NT2/D1 (cell line): ENCODE measurements around the gene ACAP2.
"Not testable (repeated sequence)": the region's sequence is repeated elsewhere in the genome, so short reads cannot be mapped to it uniquely, and the experiment has no call there.

Experiments
- DNase-seq: peaks from one replicate; pipeline ENCODE4 v3.0.0-alpha.2; 2011; ENCODE audit warnings: low read depth, low spot score
- H3K27me3 ChIP-seq: 2 replicates; pipeline ENCODE4 v1.6.0; 2011; ENCODE audit warnings: mild to moderate bottlenecking; ENCODE audit not compliant: insufficient read length, insufficient read depth
- H3K36me3 ChIP-seq: 2 replicates; pipeline ENCODE4 v1.6.1; 2011; ENCODE audit warnings: mild to moderate bottlenecking, low read length, mixed read lengths; ENCODE audit not compliant: insufficient read depth, insufficient read length
- H3K4me1 ChIP-seq: 2 replicates; pipeline ENCODE4 v1.5.1; 2011; ENCODE audit not compliant: insufficient read depth, insufficient read length
- H3K4me3 ChIP-seq: 2 replicates; pipeline ENCODE4 v1.5.1; 2011; ENCODE audit warnings: low read depth; ENCODE audit not compliant: insufficient read length
- H3K9ac ChIP-seq: 2 replicates; pipeline ENCODE4 v1.6.0; 2011; ENCODE audit warnings: low read depth; ENCODE audit not compliant: insufficient read length
- H3K9me3 ChIP-seq: 2 replicates; pipeline ENCODE4 v1.5.1; 2011; ENCODE audit warnings: mild to moderate bottlenecking, low read length; ENCODE audit not compliant: insufficient read depth
- SUZ12 ChIP-seq: IDR thresholded peaks from 2 replicates; pipeline ENCODE4 v1.6.1; 2011; ENCODE audit not compliant: insufficient read length, insufficient read depth; ENCODE audit errors: extremely low read depth
- YY1 ChIP-seq: IDR thresholded peaks from 2 replicates; pipeline ENCODE4 v1.6.1; 2011; ENCODE audit not compliant: insufficient read length, insufficient read depth
- ZNF274 ChIP-seq: IDR thresholded peaks from 2 replicates; pipeline ENCODE4 v1.6.1; 2011; ENCODE audit warnings: mild to moderate bottlenecking, low read depth, low read length

ACAP2 gene

DNA sequence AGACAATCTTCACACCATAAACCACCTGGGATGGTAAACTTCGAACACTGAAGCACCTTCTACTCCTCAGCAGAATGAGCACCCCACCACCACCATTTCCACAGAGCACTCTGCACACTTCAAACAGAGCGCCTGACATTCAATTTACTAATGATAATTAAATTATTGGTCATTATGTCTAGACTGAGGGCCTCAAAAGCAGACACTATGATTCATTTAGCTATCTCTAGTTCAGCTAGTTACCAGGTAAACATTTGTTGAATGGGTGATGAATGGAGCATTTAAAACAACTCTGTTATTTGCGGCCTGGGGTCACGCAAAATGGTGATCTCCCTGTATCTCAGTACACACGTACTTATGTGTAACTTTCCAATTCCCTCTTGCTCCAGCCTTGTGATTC, 40.9 kb downstream of the ACAP2 start:
- Histone ChIP-seq H3K27me3 (no peaks in the 10 kb centered on the region), H3K9ac (no peak overlapping the region), H3K36me3 (no peaks in the 10 kb centered on the region), H3K4me1 (no peaks in the 10 kb centered on the region), H3K4me3 (no peak overlapping the region), H3K9me3 (no peaks in the 10 kb centered on the region)
- no peak for DNase-seq
- no peak for TF ChIP-seq SUZ12
- no peak for TF ChIP-seq YY1
- no peak for TF ChIP-seq ZNF274

DNA sequence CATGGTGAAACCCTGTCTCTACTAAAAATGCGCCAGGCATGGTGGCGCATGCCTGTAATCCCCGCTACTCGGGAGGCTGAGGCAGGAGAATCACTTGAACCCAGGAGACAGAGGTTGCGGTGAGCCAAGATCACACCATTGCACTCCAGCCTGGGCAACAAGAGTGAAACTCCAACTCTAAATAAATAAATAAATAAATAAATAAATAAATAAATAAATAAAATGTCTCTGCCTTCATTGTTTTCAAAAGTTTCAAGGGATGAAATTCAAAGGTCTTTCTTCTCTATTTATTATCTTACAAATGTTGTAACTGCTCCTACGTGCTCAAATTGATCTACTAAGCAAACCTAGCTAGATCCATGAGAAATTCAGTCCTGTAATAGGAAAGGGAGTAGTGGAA, 44.4 kb downstream of the ACAP2 start:
- H3K4me1 ChIP-seq, DNase-seq, H3K9ac ChIP-seq, H3K4me3 ChIP-seq, H3K36me3 ChIP-seq, H3K27me3 ChIP-seq, H3K9me3 ChIP-seq: not testable (repeated sequence)

- H3K9ac ChIP-seq = no peak overlapping the region
- H3K27me3 ChIP-seq = no peaks in the 10 kb centered on the region
- H3K4me3 ChIP-seq = no peak overlapping the region
- no peaks in the 10 kb centered on the region for H3K9me3 ChIP-seq
- H3K4me1 ChIP-seq = no peaks in the 10 kb centered on the region
- TF ChIP-seq SUZ12 = no peak
- TF ChIP-seq ZNF274 = no peak
- no peaks in the 10 kb centered on the region for H3K36me3 ChIP-seq
- no peak for DNase-seq
Observed at GRCh38 chr3:195397524-195397923, 45.3 kb downstream of the ACAP2 start.

GRCh38 chr3:195395208-195395816, 47.5 kb downstream of the ACAP2 start:
- no peak for TF ChIP-seq SUZ12
- TF ChIP-seq ZNF274 = no peak
- no peak for TF ChIP-seq YY1
- Histone ChIP-seq H3K9ac (no peak overlapping the region), H3K4me3 (no peak overlapping the region), H3K4me1 (no peaks in the 10 kb centered on the region), H3K9me3 (no peaks in the 10 kb centered on the region), H3K27me3 (no peaks in the 10 kb centered on the region), H3K36me3 (no peaks in the 10 kb centered on the region)
- DNase-seq = no peak

DNA sequence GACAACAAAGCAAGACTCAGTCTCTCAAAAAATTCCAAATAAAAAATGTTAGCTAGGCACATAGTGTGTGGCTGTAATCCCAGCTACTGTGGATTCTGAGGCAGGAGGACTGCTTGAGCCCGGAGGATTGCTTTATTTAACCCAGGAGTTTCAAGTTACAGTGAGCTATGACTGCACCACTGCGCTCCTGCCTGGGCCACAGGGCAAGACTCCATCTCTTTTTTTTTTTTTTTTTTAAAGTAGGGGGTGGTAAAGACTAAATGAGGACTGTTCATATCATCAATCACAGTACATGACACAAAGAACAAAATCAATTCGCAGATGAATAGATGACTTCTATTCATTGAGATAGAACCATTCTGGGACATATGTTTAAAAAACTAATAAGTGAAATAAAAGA, 48.1 kb downstream of the ACAP2 start:
- Histone ChIP-seq H3K9me3 (no peaks in the 10 kb centered on the region), H3K4me1 (no peaks in the 10 kb centered on the region), H3K9ac (no peak overlapping the region), H3K4me3 (no peak overlapping the region), H3K36me3 (no peaks in the 10 kb centered on the region), H3K27me3 (no peaks in the 10 kb centered on the region)
- TF ChIP-seq SUZ12 (no peak), YY1 (no peak), ZNF274 (no peak)
- DNase-seq = no peak

DNA sequence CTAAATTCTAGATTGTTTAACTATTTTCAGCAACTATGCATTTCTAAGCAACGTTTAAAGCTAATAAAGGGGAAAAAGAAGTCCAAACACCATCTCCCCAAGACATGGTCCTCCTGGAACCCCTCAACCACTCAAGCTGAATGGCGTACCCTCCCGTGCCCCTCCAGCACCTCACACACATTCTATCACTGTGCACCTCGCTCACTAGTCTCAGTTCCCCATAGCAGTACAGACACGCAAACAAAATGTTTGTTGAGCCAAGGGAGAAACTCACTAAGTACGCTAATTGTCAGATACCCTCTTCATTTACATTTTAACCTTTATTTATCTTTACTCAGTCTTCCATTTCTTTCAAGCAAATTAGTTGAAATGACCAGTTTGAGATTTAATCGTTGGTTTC, 48.8 kb downstream of the ACAP2 start:
- TF ChIP-seq SUZ12 (no peak), YY1 (no peak), ZNF274 (no peak)
- Histone ChIP-seq H3K9ac (no peak overlapping the region), H3K9me3 (no peaks in the 10 kb centered on the region), H3K27me3 (no peaks in the 10 kb centered on the region), H3K36me3 (no peaks in the 10 kb centered on the region), H3K4me3 (no peak overlapping the region), H3K4me1 (no peaks in the 10 kb centered on the region)
- DNase-seq = no peak

DNA sequence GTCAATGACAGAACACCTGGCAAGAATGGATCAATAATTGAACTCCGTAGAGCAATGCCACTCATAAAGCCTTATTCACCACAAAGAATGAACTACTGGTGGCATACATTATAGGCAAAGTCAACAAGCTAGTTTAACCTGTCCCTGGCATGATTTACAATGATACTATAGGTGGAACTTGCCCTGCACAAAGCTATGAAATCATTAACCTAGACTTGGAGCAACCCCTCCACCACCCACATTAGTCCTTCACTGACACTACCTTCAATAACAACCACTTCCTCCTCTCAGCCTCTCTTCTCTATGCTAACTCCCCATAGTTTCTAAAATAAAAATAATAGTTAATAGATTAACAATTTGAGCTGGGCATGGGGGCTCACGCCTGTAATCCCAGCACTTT, 54.4 kb downstream of the ACAP2 start:
- Histone ChIP-seq H3K27me3 (no peaks in the 10 kb centered on the region), H3K4me1 (peaks cover 3% of the 10 kb centered on the region), H3K36me3 (no peaks in the 10 kb centered on the region), H3K9me3 (no peaks in the 10 kb centered on the region), H3K4me3 (no peak overlapping the region), H3K9ac (no peak overlapping the region)
- TF ChIP-seq YY1 = no peak
- no peak for TF ChIP-seq ZNF274
- TF ChIP-seq SUZ12 = no peak
- DNase-seq = no peak

GRCh38 chr3:195386739-195387138, 56.1 kb downstream of the ACAP2 start:
- Histone ChIP-seq H3K9ac (no peak overlapping the region), H3K36me3 (no peaks in the 10 kb centered on the region), H3K4me3 (no peak overlapping the region), H3K4me1 (peaks cover 3% of the 10 kb centered on the region), H3K9me3 (no peaks in the 10 kb centered on the region), H3K27me3 (no peaks in the 10 kb centered on the region)
- TF ChIP-seq ZNF274 = no peak
- no peak for TF ChIP-seq SUZ12
- no peak for TF ChIP-seq YY1
- no peak for DNase-seq
